ENCODE measurements around the gene TMEM132E.

The TMEM132E gene

DNA sequence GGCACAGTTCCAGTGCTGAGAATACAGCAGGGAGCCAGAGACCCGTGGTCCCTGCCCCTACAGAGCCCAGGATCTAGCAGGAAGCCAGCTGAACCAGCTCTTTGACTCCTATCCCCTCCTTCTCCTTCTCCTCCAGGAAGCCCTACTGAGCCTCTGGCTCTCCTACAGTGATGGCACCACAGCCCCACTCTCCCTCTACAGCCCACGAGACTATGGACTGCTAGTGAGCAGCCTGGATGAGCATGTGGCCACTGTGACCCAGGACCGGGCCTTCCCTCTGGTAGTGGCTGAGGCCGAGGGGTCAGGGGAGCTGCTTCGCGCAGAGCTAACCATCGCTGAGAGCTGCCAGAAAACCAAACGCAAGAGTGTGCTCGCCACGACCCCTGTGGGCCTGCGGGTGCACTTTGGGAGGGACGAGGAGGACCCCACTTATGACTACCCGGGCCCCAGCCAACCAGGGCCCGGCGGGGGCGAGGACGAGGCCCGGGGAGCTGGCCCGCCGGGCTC, 57.7 kb downstream of the TMEM132E start:
- DNase-seq = no peak

GRCh38 chr17:34637548-34638525, 58.5 kb downstream of the TMEM132E start:
- peak; percentile 91 for DNase-seq

DNA sequence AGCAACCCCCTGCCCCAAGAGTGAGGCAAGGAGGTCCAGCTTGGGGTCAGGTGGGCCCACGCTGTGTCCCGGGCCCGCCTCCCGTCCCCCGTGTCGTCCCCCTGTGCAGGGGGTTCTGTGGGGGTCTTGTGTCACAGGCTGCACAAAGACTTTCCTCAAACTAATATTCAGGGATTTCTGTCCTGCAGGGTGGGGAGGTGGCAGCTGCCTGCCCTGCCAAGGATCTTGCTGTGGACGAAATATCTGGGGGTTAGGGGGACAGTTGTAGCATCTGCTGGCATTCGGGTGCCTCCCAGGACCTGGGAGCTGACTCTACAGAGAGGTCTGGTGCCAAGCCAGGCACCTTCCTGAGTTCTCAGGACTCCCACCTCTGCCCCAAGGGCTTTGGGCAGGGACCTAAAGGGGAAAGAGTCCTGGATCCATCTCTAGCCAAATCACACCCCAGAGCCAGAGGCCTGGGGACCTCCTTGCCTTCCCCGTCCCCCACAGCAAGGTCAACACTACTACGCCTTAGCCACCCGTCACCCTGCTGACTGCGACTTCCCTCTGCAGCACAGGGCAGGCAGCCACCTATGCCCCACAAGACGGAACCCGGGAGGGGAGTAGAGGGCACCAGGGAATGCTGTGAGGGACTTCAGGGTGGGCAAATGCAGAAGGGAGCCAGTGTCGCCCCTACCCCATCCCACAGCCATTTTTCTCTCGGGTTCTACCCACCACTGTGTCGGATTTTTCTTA, 59.3 kb downstream of the TMEM132E start:
- DNase-seq = no peak

DNA sequence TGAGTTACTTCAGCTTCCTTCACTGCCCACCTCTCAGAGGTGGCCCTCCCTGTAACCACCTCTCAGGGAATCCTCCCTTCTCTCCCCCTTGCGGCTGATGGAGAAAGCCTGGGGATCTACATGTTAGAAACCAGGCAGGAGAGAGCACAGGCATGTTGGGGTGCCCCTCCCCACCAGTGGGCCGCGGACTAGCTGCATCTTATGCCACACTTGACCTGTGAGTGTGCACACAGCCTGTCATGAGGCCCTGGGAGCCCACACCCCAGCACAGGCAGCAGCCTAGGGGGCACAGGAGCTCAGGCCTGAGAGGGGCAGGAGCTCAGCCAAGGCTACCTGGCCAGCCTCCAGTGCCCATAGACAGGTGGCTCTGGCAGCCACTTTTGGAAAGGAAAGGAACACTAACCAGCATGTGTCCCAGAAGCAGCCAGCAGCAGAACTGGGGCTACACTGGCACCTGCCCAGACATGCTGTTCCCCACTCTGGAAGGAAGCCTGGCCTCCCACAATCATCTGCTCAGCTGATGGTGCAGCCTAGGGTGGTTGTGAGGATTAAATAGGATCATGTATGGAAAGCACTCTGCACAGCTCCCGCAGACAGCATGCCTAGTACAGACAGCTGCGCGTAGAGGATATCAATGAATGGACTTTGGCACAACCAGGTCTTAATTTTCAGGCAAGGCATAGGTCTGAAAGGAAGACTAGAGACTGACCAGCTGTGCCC, 60.5 kb downstream of the TMEM132E start:
- DNase-seq = no peak

DNA sequence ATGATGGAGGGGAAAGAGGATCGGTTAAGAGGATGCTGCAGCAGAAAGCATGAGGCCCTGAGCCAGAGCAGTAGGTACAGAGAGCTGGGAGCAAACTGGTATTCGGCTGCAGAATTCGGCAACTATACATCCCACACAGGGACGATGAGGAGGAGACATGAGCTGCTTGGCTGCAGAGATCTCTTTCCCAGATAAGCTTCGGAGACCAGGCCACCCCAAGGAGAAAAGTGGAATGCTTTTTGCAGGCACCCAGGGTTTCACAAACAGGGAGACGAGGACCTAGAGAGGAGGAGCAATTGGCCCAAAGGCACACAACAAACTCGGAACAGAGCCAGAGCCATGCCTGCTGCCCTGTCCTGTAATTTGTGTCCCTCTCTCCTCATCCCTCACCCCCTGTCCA, 62.0 kb downstream of the TMEM132E start:
- DNase-seq = no peak

- DNase-seq = peak; percentile 48
These were observed 65.7 kb downstream of the TMEM132E start for GRCh38 chr17:34644941-34645550.

DNA sequence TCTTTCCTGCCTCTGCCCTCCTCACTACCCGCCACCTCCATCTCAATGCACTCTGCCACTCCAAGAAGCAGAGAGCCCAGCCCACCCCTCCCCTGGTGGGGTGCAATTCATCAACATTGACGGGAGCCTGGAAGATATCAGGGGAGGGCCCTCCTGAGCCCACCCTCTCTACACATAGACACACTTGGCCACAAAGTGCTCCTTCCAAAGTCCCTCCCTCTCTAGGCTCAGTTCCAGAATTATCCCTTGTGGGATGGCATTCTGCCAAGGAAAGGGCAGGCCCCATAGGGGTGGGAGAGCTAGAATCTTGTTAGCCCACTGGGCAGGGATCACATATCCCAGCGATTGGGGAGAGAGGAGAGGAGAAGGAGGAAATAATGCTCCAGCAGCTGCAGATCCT, 66.2 kb downstream of the TMEM132E start:
- no peak for DNase-seq

GRCh38 chr17:34647511-34647910, 68.1 kb downstream of the TMEM132E start:
- DNase-seq = no peak

GRCh38 chr17:34650051-34650750, 70.8 kb downstream of the TMEM132E start:
- DNase-seq = no peak

DNA sequence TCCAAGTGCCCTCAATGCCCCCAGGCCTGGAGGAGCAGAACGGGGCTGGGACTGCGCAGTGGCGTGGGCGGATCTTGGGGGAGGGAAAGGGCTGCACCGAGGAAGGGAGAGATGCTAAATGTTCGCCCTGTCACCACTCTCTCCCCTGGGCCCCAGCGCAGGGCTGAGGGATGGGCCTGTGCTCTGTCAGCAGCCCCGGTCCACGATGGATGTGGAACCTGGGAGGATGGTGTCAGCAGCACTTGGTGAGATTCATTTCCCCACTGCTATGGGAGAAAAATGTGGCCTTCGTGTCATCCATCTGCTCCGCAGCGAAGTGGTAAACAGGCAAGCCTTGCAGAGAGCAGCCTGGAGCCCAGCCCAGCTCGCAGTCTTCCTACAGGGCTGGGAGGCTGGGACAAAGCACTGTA, 72.0 kb downstream of the TMEM132E start:
- no peak for DNase-seq

DNA sequence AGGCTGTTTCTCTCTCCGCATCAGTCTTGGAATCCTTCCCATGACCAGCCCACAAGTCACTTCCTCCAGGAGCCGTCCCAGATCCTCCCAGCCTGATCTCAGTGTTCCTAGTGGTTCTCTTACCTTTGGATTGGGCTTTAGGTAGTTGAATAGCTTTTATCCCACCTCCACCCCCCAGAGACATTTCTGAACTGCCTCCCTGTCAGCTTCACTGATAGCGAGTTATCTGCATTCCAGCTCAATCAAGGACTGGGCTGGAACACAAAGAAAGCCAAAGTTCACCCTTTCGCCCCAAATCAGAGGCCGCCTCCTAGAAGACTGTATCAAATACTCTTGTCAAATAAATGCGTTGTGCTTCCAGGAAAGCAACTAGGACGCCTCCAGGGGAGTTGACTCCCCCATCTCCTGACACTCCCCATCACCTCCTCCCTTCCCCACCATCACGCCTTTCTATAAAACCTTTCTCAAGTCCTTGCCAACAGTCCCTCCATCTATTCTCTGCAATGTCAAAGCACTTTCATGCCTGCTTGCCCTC, 72.7 kb downstream of the TMEM132E start:
- no peak for DNase-seq

GRCh38 chr17:34653511-34653910, 74.1 kb downstream of the TMEM132E start:
- DNase-seq = no peak

- no peak for DNase-seq
These were observed 75.0 kb downstream of the TMEM132E start for GRCh38 chr17:34654276-34654880.

DNA sequence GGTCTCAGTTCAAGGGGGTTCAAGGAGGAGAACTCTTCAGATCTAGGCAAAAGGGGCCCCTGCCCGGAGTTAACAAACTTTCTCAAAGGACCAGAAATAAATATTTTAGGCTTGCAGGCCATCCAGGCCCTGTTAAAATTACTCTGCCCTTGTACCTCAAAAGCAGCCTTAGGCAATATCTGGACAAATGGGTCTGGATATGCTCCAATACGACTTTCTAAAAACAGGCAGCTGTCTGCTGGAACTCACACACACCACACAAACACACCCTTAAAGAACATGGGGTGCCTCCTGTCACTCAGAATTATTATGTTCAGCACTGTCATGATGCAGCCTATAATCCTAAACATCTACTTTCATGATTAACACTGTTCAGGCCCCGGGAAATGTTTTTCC, 75.5 kb downstream of the TMEM132E start:
- DNase-seq = no peak

DNA sequence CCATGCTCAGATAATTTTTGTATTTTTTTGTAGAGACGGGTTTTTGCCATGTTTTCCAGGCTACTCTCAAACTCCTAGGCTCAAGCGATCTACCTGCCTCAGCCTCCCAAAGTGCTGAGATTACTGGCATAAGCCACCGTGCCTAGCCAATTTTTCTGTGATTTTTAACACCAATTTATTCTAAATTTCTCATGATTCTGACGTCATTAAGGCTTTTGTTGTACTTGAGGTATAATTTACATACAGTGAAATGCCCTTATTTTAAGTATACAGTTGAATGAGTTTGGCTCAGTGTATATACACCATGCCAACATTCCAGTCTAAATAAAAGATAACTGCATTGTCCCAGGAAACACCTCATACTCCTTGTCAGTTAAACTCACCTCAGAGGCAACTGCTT, 77.4 kb downstream of the TMEM132E start:
- no peak for DNase-seq

DNA sequence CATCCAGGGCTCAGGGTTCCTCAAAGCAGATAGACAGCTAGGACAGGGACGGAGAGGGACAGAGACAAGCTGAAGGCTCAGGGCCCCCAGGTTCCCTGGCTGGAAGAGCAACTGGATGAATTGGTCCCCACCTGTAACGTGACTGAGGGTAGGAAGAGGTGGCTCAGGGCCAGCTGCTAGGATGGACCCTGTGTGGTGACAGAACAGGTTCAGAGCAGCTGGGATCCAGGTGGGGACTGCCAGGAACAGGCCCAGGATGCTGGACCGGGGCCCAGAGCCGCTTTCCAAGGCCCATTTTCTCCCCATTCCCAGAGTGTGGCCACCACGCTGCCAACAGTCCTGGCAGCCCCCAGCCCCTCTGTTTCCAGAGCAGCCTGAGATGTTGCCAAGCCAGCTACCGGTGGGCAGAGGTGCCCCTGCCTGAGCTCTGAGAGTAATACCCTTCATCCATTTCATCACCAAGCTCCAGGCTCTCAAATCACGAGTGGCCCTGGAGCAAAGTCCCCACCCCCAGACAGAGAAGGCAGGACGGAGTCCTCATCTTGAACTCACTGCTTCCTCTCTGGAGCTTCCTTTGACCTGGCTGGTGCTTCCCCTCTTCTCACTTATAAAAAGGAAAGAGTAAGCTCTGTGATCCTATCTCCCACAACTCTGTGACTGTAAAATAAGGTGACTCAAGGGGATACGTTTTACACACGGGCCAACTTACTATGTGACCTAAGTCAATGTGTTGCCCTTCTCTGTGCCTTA, 79.6 kb downstream of the TMEM132E start:
- no peak for DNase-seq

- DNase-seq = no peak
These were observed 84.3 kb downstream of the TMEM132E start for GRCh38 chr17:34663714-34664113.

GRCh38 chr17:34665150-34665806, 85.9 kb downstream of the TMEM132E start:
- no peak for DNase-seq

DNA sequence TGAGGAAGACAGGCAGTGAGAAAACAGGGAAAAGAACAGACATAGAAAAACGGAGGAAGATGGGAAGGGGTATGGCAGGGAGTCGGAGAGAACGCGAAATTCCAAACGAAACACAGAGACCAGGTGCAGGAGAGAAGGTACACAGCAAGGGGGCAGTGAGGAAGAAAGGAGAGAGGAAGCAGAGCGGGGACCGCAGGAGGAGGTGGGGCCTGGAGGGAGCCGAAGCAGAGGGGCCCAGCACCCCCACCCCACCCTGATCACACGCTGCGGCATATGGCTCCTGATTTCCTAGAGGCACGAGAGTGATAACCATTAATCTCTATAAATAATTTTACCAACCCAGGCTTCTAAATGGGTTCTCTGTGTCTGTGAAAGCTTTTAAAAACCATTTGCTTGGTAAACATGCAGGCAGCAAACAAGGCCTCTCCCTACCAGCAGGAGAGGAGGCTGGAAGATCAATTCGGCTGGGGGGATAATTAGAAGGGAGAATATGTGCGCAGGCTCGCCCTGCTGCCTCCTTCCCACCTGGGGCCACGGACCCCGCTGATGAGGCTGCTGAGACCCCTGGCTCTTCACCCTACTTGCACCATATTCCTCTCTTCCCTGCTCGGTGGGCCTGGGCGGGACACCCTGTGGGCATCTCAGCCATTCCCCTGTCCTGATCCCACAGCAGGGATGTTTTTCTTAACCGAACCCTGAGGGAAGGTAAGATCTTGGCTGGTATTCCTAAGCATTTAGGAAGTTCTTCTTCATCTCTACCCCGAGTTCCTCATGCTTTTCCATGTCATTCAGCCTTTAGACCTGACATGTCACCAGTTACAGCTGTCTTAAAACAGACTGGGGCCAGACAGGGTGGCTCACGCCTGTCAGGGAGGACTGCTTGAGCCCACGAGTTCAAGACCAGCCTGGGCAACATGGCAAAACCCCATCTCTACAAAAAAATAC, 86.7 kb downstream of the TMEM132E start:
- peak; percentile 32 for DNase-seq
